A673 (cell line): ENCODE results near the gene MIEN1. TPM values are rescaled to one million over a fixed set of nuclear protein-coding genes. Genes with fewer than 3 reads are reported as not detected.

ENCODE experiments used
- BruUV-seq: library from RNA; stranded (reverse); fragments of 400-500 nt; replicated peaks from 2 replicates; lab custom pipeline; 2021; lab: Mats Ljungman, UMichigan
- CTCF ChIA-PET: fragments of 300-600 bp; sonication (Branson Sonifier 250); formaldehyde crosslinking; loops from one replicate; lab custom pipeline; 2022; ENCODE audit warnings: antibody characterized with exemption; lab: Charles Lee
- POLR2A ChIA-PET: fragments of 300-600 bp; sonication (Branson Sonifier 250); formaldehyde crosslinking; loops from one replicate; lab custom pipeline; 2022; ENCODE audit warnings: antibody characterized with exemption; ENCODE audit not compliant: low non-redundant PET; lab: Charles Lee
- DNase-seq: peaks from one replicate; pipeline ENCODE4 v3.0.0-alpha.2; 2015; ENCODE audit warnings: low spot score
- H3K27ac ChIP-seq: fragments of 200-600 bp; sonication (generic); 2 replicates; pipeline ENCODE4 v1.5.1; 2016; ENCODE audit warnings: mixed run types, low read depth, mild to moderate bottlenecking, mixed read lengths, antibody characterized with exemption, low read length; ENCODE audit not compliant: poor library complexity, severe bottlenecking
- H3K27me3 ChIP-seq: fragments of 200-600 bp; sonication (generic); replicated peaks from 2 replicates; pipeline ENCODE4 v1.6.1; 2017; ENCODE audit warnings: mixed run types, low read depth, mild to moderate bottlenecking, mixed read lengths, antibody characterized with exemption, low read length; ENCODE audit not compliant: insufficient read depth, poor library complexity
- H3K36me3 ChIP-seq: fragments of 200-600 bp; sonication (generic); 2 replicates; pipeline ENCODE4 v1.6.1; 2016; ENCODE audit warnings: mixed run types, mild to moderate bottlenecking, mixed read lengths, antibody characterized with exemption, low read length; ENCODE audit not compliant: insufficient read depth, poor library complexity, severe bottlenecking
- H3K4me1 ChIP-seq: fragments of 200-600 bp; sonication (generic); 2 replicates; pipeline ENCODE4 v1.6.1; 2017; ENCODE audit warnings: mixed run types, mild to moderate bottlenecking, mixed read lengths, antibody characterized with exemption, low read length; ENCODE audit not compliant: insufficient read depth, poor library complexity, severe bottlenecking
- H3K4me3 ChIP-seq: fragments of 200-600 bp; sonication (generic); 2 replicates; pipeline ENCODE4 v1.5.1; 2016; ENCODE audit warnings: low read depth, mixed run types, mild to moderate bottlenecking, mixed read lengths, low read length; ENCODE audit not compliant: poor library complexity, severe bottlenecking
- H3K9me3 ChIP-seq: fragments of 200-600 bp; sonication (generic); 2 replicates; pipeline ENCODE4 v1.6.1; 2016; ENCODE audit warnings: mixed run types, low read depth, mild to moderate bottlenecking, mixed read lengths, antibody characterized with exemption, low read length; ENCODE audit not compliant: poor library complexity, severe bottlenecking
- CTCF ChIP-seq: fragments of 300-800, 200-600 bp; sonication (generic); conservative IDR thresholded peaks from 2 replicates; pipeline ENCODE4 v1.5.1; 2017; ENCODE audit warnings: low read depth, mild to moderate bottlenecking, antibody characterized with exemption, low read length, moderate library complexity, mixed read lengths
- EZH2 ChIP-seq: fragments of 200-600 bp; sonication (generic); IDR thresholded peaks from 2 replicates; pipeline ENCODE4 v1.6.1; 2017; ENCODE audit warnings: borderline replicate concordance, low read depth, mild to moderate bottlenecking, mixed read lengths, antibody characterized with exemption, low read length; ENCODE audit not compliant: poor library complexity, severe bottlenecking
- intact Hi-C: fragments of 100-400 bp; cut with micrococcal nuclease; formaldehyde crosslinking; loops from one replicate; pipeline ENCODE4 v1.10.0; 2022; ENCODE audit not compliant: unreplicated experiment
- total RNA-seq: library from RNA; stranded (reverse); gene quantifications from 2 replicates; pipeline ENCODE4 v1.2.3, GENCODE V29; 2021

The MIEN1 gene
- total RNA-seq, 1 experiment from 2014 or later, result 30.5 TPM

GRCh38 chr17:39709319-39709997, 20.9 kb downstream of the MIEN1 start:
- no peak overlapping the region for H3K4me3 ChIP-seq
- no peak for DNase-seq
- ChIA-PET POLR2A (no interaction called here), CTCF (no interaction called here)
- no peaks in the 10 kb centered on the region for H3K4me1 ChIP-seq
- H3K27me3 ChIP-seq, result no peaks in the 10 kb centered on the region
- intact Hi-C loops, result no loop called here
- no peaks in the 10 kb centered on the region for H3K36me3 ChIP-seq
- no peak overlapping the region for H3K27ac ChIP-seq
- TF ChIP-seq EZH2 (no peak), CTCF (no peak)
- no peaks in the 10 kb centered on the region for H3K9me3 ChIP-seq
- BruUV-seq, result no TSS peak

GRCh38 chr17:39706921-39707337, 23.4 kb downstream of the MIEN1 start:
- Histone ChIP-seq H3K27me3 (no peaks in the 10 kb centered on the region), H3K4me3 (no peak overlapping the region), H3K36me3 (no peaks in the 10 kb centered on the region), H3K27ac (no peak overlapping the region), H3K4me1 (no peaks in the 10 kb centered on the region), H3K9me3 (no peaks in the 10 kb centered on the region)
- no TSS peak for BruUV-seq
- DNase-seq, result no peak
- TF ChIP-seq CTCF (no peak), EZH2 (no peak)
- POLR2A ChIA-PET, result no interaction called here
- intact Hi-C loops, result no loop called here
- CTCF ChIA-PET, result no interaction called here

- intact Hi-C loops, result no loop called here
- H3K4me1 ChIP-seq, result no peaks in the 10 kb centered on the region
- DNase-seq, result no peak
- no peaks in the 10 kb centered on the region for H3K27me3 ChIP-seq
- CTCF ChIA-PET, result no interaction called here
- no peaks in the 10 kb centered on the region for H3K9me3 ChIP-seq
- BruUV-seq, result no TSS peak
- H3K36me3 ChIP-seq, result no peaks in the 10 kb centered on the region
- POLR2A ChIA-PET, result no interaction called here
- H3K27ac ChIP-seq, result no peak overlapping the region
- TF ChIP-seq EZH2 (no peak), CTCF (no peak)
- no peak overlapping the region for H3K4me3 ChIP-seq
Observed at GRCh38 chr17:39706383-39706782, 23.9 kb downstream of the MIEN1 start.
